Fibroblast of the conjunctiva (primary cell): Measurements from ENCODE around the gene PLXNB1.
A peak's percentile ranks its signal among the peaks of the same experiment; 100 is the strongest.
"Not testable (repeated sequence)": the region's sequence is repeated elsewhere in the genome, so short reads cannot be mapped to it uniquely, and the experiment has no call there.

Experiments
- DNase-seq: peaks from one replicate; pipeline ENCODE4 v3.0.0-alpha.2; 2010; ENCODE audit warnings: low read depth

The PLXNB1 gene

DNA sequence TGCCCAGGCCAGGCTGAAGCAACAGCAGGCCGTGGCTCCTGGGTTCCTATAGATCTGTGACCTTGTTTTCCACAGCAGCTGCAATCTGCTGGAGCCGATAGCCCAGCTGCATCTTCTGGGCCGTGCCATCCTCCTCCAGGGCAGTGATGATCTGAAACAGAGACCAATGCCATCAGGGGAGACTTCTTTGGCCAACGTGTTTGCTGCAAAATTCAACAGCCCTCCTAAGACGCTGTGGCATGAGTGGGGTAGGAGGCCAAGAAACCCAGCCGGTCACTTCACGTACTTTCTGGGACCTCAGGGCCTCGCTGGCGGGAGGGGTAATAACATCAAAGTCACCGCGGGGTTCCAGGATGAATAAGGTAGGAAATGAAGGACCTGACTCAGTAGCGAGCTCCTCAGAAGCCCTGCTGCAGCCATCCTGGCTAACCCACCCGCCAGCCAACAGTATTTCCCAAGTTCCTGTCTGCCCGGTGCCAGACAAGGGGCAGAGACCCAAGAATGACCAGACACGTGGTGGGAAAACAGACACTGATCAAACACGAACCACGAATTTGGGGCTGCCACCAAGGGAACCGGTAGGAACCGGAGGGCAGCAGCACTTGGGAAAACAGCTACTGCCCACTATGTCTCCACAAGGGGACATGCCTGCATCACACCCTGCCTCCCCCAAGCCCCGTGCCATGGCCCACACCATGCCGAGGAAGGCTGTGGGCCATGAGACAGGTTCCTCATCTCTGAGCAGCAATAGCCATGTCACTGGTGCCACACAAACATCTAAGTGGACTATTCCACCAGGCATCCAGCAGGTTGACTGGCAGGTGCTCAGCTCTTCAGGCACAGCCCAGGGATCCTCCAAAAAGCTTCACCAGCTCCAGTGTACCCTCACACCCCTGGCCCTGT, 25.2 kb downstream of the PLXNB1 start:
- DNase-seq, result no peak

GRCh38 chr3:48403533-48404439, 26.1 kb downstream of the PLXNB1 start:
- DNase-seq, result no peak

DNA sequence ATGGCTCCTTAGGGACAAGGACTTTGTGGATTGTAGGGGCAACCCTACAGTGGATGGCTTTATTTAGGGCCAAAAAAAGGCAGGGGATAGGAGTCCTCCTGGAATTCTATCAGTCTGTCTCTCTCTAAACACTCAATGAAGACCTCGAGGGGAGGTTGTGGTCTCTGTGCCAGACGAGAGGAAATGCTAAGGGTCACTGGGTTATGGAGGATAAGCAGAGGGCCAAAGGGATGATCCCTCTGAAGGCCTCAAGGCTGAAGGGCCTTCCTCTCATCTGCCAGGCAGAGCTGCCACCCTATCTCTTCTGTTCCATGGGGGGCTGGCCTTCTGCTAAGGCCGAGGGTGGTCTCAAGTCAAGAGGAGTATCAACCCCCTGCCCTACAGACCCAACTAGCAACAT, 27.0 kb downstream of the PLXNB1 start:
- no peak for DNase-seq

GRCh38 chr3:48402281-48402732, 27.6 kb downstream of the PLXNB1 start:
- peak; percentile 81 for DNase-seq

DNA sequence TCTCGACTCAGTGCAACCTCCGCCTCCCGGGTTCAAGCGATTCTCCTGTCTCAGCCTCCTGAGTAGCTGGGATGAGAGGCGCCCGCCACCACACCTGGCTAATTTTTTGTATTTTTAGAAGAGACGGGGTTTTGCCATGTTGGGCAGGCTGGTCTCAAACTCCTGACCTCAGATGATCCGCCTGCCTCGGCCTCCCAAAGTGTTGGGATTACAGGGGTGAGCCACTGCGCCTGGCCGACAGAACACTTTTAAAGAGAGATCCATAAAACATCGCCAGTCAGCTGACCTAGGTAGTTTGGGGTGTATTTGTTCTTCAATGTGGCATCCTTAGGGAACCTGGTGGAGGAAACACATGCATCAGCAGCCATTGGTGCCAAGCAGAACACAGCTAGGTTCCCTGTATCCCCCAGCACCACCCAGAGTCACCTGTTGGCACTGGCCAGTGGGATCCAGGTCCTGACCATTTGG, 28.4 kb downstream of the PLXNB1 start:
- DNase-seq, result not testable (repeated sequence)

- peak; percentile 55 for DNase-seq
Observed at GRCh38 chr3:48400824-48401433, 29.0 kb downstream of the PLXNB1 start.

- no peak for DNase-seq
Observed at GRCh38 chr3:48399387-48400172, 30.3 kb downstream of the PLXNB1 start.

DNA sequence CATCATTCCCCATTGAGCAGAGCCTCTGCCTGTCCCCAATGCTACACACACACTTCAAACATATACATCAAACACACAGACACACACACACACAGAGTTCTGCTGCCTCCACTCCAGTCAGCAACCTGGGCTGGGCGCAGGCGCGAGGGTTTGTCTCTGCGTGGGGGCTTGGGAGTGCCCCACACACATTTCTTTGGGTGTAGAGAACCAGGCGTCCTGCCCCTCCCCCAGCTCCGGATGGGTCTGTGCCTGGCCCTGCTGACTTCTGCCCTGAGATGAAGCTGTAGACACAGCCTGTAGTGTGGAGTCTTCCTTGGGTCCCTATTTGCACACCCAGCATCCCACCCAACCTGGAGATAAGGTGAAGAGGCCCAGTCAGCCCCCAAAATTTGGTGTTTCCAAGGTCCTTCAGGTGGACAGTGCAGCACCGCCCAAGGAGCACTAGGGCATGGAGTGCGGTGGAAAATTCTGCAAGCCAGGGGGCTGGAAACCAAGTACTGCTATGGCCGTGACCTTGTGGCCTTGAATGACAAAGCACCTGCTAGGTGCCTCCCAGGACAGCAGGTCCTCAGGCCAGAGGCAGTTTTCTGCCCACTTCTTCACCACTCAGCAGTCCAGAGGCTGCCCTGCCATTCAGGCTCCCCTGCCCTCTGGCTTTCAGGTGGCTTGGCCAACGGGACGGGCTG, 31.0 kb downstream of the PLXNB1 start:
- DNase-seq, result no peak

- DNase-seq, result no peak
Observed at GRCh38 chr3:48397767-48398681, 31.9 kb downstream of the PLXNB1 start.

DNA sequence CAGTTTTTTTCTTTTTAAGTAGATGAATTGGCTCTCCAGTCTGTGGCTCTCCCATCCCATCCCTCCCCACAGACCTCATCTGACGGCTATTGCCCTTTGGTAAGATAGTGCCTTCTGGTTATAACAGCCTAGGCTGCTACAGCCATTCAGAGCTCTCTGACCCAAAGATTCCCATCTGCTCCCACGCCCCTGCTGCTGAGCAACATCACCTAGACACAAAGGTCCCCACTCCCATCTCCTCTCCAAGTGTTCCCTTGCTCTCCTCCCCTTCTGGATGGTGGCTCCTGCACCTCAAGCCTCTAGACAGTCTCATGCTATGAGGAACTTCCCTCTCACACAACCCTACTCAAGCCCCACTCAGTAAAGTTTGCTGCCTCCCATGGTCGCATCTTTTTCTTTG, 34.2 kb downstream of the PLXNB1 start:
- no peak for DNase-seq

- no peak for DNase-seq
Observed at GRCh38 chr3:48394391-48394790, 35.5 kb downstream of the PLXNB1 start.

DNA sequence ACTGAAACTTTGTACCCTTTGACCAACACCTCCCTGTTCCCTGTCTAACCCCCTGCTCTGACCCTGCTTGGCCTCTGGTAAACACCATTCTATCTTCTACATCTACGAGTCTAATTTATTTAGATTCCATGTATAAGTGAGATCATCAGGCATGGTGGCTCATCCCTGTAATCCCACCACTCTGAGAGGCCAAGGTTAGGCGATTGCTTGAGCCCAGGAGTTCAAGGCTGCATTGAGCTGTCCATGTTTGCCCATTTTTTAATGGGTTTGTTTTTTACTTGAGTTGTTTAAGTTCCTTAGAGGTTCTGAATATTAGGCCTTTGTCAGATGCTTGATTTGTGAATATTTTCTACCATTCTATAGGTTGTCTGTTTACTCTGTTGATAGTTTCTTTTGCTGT, 40.9 kb downstream of the PLXNB1 start:
- DNase-seq, result no peak

- no peak for DNase-seq
Observed at GRCh38 chr3:48387634-48388033, 42.3 kb downstream of the PLXNB1 start.

DNA sequence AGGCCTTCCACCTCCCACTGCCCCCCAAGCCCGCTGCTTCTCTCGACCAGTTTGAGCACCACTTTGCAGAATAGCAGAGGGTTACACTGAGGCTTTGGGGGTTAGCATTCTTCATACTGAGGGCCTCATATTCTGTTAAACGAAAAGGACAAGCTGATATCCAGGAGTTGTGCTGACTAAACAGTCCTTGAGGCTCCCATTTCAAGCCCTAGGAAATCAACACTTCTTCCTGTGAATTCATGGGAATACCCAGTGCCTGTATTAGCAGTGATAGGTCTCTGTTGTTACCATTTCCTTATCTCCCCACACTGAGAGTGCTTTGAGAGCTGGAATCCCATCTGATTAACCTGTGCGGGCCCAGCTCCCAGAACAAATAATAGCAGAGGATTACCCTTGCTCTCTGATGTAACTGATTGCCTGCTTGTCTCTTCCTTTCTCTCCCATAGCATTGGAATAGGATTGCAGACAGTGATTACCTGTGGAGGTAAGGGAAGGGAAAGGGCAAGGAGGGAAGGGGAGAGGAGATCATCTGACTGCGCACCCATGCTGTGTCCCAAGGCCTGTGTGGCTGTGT, 56.9 kb downstream of the PLXNB1 start:
- no peak for DNase-seq

- DNase-seq, result no peak
Observed at GRCh38 chr3:48372377-48372770, 57.5 kb downstream of the PLXNB1 start.

GRCh38 chr3:48371651-48372376, 58.1 kb downstream of the PLXNB1 start, which contains the start of gene FBXW12:
FBXW12 (plus strand) TSS chr3:48372219; CDS start chr3:48372768, 549 bp downstream.
- DNase-seq, result no peak

DNA sequence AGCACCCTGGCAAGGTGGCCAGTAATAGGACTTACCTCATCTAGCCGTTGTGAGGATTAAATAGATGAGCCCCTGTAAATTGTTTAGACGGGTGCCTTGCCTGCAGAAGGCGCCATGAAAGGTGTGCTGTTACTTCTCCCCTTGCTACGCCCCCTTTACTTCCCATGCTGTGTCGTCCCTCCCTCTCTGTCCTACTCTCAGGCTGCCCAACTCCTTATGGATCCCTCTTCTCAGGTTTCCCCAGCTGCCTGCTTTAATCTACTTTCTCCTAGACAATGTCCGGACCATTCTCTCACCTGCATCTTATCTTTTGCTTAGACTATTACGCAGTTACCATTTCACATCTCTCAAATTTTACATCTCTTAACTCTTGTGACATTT, 59.6 kb downstream of the PLXNB1 start:
- no peak for DNase-seq

DNA sequence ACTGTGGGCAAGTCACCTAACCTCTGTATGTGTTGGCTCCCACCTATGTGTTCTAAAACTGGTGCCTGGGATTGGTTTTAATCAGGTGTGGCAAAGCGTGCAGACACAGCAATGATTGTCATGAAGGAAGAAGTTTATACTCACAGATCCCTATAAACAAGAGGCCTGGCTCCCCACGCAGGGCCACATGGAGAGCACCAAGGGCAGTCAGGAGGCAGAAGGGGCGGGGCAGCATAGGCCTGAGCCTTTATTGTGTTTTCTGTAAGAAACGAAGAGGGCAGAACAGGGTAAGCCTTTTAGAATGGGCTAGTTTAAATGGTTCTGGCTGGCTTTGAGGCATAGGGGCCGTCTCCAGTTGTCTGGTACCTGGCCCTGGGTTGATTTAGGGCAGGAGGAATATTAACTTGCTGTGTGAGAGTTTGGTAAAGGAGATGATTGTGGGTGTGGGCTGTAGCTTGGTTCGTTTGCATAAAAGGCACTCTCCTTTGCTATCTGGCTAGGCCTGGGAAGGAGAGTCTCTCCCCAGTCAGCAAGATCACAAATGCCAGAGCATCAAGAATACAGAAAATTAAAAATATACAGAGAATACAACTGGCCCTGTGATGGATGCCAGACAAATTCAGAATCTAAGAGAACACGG, 60.1 kb downstream of the PLXNB1 start:
- DNase-seq, result no peak
